ENCODE data around the gene CACNA1G.

CACNA1G gene

GRCh38 chr17:50663812-50664374 is 103.4 kb downstream of the CACNA1G start:
- Histone ChIP-seq H3K27me3 (no peaks in the 10 kb centered on the region), H3K36me3 (no peaks in the 10 kb centered on the region), H3K9me3 (no peaks in the 10 kb centered on the region), H3K4me3 (ENCODE audit: low read depth in 1 of 2, low read length in 1 of 2) (no peak overlapping the region), H3K27ac (no peak overlapping the region), H3K4me1 (ENCODE audit: control insufficient read depth in 1 of 2, insufficient read depth in 1 of 2, low read depth in 1 of 2, low read length in 1 of 2) (peaks cover 26 to 30% of the 10 kb centered on the region in 2 experiments)
- TF ChIP-seq CTCF (IDR thresholded peaks at IDR 0.05), result no peak

- H3K4me3 ChIP-seq (ENCODE audit: low read depth in 1 of 2, low read length in 1 of 2), result no peak overlapping the region
- no peak overlapping the region for H3K27ac ChIP-seq
- no peaks in the 10 kb centered on the region for H3K27me3 ChIP-seq
- peaks cover 24 to 28% of the 10 kb centered on the region in 2 experiments for H3K4me1 ChIP-seq (ENCODE audit: control insufficient read depth in 1 of 2, insufficient read depth in 1 of 2, low read depth in 1 of 2, low read length in 1 of 2)
- no peaks in the 10 kb centered on the region for H3K9me3 ChIP-seq
- no peaks in the 10 kb centered on the region for H3K36me3 ChIP-seq
- TF ChIP-seq CTCF (IDR thresholded peaks at IDR 0.05), result no peak
Observed at GRCh38 chr17:50664788-50665458, 104.4 kb downstream of the CACNA1G start.

DNA sequence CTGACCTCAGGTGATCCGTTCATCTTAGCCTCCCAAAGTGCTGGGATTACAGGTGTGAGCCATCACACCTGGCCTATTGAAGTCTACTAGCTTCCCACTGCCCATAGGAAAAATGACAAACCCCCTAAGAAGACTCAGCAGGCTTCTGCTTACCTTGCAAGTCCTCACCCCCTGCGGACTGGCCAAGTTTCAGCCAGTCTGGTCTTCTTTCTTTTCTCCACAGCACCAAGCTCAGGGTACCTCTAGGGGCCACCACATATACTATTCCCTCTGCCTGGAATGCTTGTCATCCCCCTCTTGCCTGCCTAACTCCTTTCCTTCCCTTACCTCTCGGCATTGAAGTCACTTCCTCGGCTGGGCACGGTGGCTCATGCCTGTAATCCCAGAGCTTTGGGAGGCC is 105.3 kb downstream of the CACNA1G start:
- no peak overlapping the region for H3K27ac ChIP-seq
- no peaks in the 10 kb centered on the region for H3K27me3 ChIP-seq
- no peaks in the 10 kb centered on the region for H3K36me3 ChIP-seq
- H3K9me3 ChIP-seq, result no peaks in the 10 kb centered on the region
- H3K4me1 ChIP-seq (ENCODE audit: control insufficient read depth in 1 of 2, insufficient read depth in 1 of 2, low read depth in 1 of 2, low read length in 1 of 2), result peaks cover 15 to 19% of the 10 kb centered on the region in 2 experiments
- TF ChIP-seq CTCF (IDR thresholded peaks at IDR 0.05), result no peak
- H3K4me3 ChIP-seq (ENCODE audit: low read depth in 1 of 2, low read length in 1 of 2), result no peak overlapping the region

DNA sequence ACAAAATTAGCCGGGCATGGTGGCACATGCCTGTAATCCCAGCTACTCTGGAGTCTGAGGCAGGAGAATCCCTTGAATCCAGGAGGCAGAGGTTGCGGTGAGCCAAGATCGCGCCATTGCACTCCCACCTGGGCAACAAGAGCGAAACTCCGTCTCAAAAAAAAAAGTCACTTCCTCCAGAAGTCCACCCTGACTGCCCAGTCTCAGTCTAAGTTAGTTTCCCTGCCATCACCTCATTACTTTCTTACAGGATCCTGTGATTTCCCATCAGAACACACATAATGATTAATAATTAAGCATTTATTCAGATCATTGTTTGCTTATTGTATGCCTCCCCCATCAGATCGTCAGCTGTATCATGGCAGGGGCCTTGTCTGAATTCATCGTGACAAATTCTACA is 105.8 kb downstream of the CACNA1G start:
- H3K27me3 ChIP-seq, result no peaks in the 10 kb centered on the region
- no peak overlapping the region for H3K4me3 ChIP-seq (ENCODE audit: low read depth in 1 of 2, low read length in 1 of 2)
- no peak for TF ChIP-seq CTCF (IDR thresholded peaks at IDR 0.05)
- H3K4me1 ChIP-seq (ENCODE audit: control insufficient read depth in 1 of 2, insufficient read depth in 1 of 2, low read depth in 1 of 2, low read length in 1 of 2), result peaks cover 10 to 14% of the 10 kb centered on the region in 2 experiments
- no peaks in the 10 kb centered on the region for H3K36me3 ChIP-seq
- H3K27ac ChIP-seq, result no peak overlapping the region
- no peaks in the 10 kb centered on the region for H3K9me3 ChIP-seq

DNA sequence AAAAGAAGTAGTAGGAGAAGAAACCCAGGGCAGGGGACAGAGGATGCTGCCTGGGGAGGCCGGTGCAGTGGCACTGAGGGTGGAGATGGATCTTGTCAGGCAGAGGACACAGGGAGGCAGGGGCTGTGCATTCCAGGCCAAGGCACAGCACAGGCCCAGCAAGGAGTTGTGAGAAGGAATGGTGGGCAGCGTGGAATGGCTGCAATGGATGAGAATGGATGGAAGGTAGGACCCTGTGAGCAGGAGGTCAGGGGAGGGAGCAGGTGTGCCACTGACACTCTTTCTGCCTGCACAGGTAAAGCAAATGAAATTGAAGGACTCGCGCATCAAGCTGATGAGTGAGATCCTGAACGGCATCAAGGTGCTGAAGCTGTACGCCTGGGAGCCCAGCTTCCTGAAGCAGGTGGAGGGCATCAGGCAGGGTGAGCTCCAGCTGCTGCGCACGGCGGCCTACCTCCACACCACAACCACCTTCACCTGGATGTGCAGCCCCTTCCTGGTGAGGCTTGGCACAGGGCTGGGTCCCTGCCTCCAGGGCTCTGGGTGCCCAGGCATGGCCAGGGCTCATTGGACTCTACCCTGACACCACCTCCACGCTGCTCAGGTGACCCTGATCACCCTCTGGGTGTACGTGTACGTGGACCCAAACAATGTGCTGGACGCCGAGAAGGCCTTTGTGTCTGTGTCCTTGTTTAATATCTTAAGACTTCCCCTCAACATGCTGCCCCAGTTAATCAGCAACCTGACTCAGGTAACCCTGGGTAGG is 106.9 kb downstream of the CACNA1G start:
- TF ChIP-seq CTCF (IDR thresholded peaks at IDR 0.05), result no peak
- Histone ChIP-seq H3K27me3 (no peaks in the 10 kb centered on the region), H3K9me3 (no peaks in the 10 kb centered on the region), H3K4me1 (ENCODE audit: control insufficient read depth in 1 of 2, insufficient read depth in 1 of 2, low read depth in 1 of 2, low read length in 1 of 2) (peaks cover 0 to 4% of the 10 kb centered on the region in 2 experiments), H3K27ac (no peak overlapping the region), H3K4me3 (ENCODE audit: low read depth in 1 of 2, low read length in 1 of 2) (no peak overlapping the region), H3K36me3 (no peaks in the 10 kb centered on the region)

Data from neutrophil (primary cell).